ENCODE measurements around the gene CNTNAP2.

Gene CNTNAP2

DNA sequence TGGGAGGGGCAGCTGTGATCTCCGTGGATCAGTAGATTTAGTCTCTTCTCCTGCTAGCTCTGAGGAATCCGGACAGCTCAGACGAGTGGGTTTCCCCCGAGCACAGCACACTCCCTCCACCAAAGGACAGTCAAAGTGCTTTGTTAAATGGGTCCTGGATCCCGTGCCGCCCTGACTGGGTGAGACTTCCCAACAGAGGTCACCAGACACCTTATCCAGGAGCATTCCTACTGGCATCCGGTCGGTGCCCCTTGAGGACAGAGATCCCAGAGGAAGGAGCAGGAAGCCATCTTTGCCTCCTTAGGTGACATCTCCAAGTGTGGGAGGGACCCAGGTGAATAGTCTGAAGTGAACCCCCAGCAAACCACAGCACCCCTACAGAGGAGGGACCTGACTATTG is 1148.9 kb downstream of the CNTNAP2 start:
- DNase-seq (ENCODE audit: low read depth): no peak

DNA sequence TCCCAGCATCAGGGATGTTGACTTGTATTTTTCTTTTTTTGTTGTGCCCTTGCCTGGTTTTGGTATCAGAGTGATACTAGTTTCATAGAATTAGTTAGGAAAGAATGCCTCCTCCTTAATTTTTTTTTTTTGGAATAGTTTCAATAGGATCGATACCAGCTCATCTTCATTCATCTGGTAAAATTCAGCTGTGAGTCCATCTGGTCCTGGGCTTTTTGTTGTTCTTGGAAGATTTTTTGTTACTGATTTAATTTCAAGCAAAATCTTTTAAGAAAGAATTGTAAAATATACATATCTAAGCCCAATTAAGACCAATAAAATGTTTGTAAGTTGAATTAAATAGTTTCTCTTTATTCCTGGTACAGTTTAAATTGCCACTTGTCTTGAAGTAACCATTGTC is 1159.5 kb downstream of the CNTNAP2 start:
- no peak for DNase-seq (ENCODE audit: low read depth)

DNA sequence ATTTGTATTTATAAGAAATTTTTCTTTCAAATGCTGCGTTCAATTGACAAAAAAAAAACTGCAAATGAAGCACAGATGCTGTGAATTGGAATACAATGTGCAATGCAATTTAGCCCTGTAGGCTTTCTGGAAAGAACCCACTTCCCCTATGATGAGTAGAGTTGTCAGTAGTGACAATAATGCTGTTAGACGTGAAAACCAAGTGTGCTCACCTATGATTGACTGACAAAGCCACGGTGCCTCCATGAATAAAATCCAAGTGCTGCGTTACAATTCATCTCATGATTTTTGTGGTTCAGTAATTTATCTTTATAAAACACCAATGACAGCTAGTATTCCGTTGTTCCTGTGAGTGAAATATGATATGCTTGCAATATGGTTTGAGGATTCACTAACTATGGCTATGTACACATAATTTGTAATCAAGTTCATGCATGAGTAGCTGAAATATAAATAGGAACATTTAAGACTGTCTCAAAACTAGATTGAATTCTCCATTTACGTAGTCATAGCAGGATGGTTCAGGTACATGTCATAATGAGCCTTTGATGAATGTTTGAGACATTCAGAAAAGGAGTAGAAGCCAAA is 1160.3 kb downstream of the CNTNAP2 start:
- no peak for DNase-seq (ENCODE audit: low read depth)

DNA sequence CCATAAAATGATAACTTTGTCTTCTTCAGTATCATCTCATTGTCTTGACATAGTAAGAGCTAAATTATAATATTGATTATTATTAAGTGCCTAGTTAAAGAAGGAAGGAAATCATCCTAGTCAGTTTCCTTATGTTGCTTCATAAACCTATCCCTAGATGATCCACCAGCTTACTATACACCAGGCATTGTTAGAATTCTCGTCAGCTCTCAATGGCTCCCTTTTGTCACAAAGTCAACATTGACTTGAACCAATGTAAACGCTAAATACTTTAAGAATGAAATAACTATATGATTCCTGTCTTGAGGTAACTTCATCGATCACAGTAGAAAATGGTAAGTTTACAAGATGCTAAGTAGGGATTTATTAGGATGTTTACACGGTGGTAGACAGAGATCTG is 1162.9 kb downstream of the CNTNAP2 start:
- no peak for DNase-seq (ENCODE audit: low read depth)

DNA sequence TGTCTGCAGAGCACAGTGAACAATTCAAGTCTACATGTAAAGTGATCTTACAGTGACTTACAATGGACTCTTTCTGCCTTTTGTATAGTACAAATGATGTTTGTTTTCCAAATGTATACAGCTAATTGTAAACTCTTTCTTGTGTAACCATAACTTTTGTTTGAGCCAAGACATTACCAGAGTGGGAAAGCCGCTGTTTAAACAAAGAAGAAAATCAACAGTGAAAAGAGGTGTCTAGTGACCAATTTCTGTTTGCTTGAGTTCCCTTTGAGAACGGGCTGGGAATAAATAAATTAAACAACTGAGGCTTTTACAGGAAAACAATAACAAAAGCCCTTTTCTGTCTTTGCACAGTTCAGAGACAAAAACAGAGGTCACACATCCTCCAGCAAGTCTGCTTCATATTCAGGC is 1163.4 kb downstream of the CNTNAP2 start:
- DNase-seq (ENCODE audit: low read depth): no peak

DNA sequence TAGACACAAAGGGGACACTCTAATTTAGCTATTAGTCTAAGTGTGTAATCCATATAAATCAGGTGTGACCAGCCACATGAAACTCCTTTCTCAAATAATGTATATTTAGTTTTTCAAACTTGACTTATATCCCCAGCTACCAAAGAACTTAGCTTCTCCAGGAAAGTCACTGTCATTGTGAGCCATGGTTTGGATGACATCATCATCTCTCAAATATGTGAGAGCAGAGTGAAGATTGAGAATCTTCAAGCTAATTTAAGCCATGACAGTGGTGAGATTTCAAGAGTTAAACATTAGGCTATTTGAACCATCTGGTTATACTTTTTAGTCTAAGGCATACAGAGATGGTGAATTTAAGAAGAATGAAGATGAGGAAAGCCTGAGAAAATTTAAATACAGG is 1165.6 kb downstream of the CNTNAP2 start:
- DNase-seq (ENCODE audit: low read depth): no peak

DNA sequence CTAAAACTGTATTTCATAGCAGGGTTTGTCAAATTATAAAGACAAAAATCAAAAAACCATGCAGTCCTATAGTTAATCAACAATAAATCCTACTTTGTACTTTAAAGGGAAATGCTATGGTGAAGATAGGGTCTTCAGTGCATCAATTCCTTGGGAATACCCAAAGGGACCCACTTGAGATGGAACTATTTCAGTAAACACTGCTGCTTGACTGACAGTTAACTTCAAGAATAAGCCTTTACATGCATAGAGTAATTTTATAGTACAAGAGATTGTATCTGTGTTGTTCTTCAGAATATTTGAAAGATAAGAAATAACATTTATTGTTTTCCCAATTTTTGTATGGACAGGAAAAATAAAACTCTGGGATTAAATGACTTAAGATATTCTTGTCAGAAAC is 1179.6 kb downstream of the CNTNAP2 start:
- no peak for DNase-seq (ENCODE audit: low read depth)

DNA sequence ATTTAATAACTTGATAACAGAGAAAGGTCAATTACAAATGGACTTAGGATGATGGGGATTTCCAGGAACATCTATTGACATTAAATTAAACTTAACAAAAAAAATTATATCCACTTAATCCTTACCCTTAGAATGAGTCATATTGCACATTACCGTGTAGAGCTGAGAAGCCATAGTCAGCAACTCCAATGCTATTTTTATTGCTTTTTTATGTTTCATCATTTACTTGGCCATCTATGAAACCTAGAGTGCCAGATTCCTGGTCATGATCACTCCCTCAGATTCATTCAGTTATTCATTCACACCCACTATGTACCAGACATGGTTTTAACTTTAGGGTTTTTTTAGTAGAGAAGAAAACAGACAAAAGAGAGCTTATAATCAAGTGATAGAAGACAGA is 1180.4 kb downstream of the CNTNAP2 start:
- DNase-seq (ENCODE audit: low read depth): peak; percentile 72

DNA sequence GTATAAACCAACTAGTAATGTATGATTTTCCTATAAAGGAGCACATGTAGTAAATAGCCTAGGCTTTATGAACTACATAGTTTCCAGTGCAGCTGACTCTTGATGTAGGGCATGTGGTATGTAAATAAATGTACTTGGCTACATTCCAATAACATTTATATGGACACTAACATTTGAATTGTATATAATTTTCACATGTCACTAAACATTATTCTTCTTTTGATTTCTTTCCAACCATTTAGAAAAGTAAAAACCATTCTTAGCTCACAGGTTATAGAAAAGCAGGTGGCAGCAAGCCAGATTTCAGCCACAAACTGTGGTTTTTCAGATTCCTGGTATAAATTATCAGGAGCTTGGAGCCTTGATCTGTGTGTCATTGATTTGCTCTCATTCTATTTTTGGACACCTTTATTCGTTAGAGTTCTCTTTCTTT is 1182.0 kb downstream of the CNTNAP2 start:
- DNase-seq (ENCODE audit: low read depth): no peak

DNA sequence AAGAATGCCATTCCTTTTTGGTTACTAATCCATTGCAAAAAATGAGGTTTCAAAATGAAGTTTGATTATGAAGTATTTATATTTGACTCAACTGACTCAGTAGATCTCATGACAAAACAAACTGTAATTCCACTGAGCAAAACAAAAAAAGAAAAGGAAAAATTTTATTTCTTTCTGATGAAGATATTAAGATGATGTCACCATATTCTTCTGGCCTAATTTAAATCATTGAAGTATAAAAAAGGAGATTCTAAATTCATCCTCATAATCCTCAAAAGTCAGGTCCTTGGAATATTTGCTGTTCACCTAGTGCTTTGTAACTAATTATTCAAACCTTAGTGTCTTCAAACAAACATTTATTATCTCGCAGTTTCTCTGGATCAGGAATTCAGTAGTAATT is 1183.7 kb downstream of the CNTNAP2 start:
- no peak for DNase-seq (ENCODE audit: low read depth)

DNA sequence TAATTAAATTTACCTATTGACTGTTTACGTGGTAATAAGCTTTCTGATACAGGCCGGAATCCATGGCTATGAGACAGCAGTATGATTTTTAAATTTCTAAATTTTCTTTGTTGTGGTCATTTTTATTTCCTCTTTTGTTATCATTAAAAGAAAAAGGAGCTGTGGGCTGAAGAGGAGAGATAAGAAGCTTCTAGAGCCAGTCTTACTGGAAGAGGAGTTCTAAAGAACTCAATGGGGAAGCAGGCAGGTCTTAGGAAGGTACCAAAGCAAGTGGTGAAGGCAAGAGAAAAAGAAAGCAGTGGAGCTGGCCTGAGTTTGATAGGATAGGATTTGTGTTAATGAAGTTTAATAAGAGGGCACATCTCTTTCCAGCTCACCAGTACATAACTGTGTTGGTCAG is 1187.8 kb downstream of the CNTNAP2 start:
- DNase-seq (ENCODE audit: low read depth): no peak

DNA sequence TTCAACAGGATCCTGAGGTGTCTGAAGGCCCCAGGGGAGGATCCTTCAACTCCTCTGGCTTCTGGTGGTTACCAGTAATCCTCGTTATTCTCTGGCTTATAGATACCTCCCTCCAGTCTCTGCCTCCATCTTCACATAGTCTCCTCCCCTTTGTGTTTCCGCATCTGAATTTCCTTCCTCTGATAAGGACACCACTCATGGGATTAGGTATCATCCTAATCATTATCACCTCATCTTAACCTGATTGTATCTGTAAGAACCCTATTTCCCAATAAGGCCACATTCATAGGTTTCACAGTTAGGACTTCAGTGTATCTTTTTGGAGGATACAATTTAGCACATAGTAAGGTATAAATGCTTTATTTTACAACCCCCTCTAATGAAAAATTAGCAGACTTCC is 1189.2 kb downstream of the CNTNAP2 start:
- DNase-seq (ENCODE audit: low read depth): no peak

DNA sequence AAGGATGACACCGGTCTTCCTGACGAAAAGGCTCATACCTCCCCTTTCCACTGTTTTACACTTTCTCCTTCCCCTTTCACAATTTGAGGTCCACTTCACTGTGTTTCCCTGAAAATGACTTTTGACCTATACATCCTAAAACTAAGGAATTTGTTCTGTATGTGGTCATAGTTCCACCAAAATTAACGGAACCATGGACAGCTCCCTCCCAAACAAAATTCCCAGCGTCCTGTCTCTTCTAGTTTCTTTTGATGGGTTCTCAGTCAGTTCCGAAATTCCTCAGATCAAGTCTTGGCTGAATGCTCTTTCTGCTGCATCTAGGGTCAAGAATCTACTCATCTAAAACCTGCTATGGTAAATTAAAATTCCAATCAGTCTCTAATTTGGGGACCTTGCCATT is 1191.9 kb downstream of the CNTNAP2 start:
- peak; percentile 0 for DNase-seq (ENCODE audit: low read depth)

DNA sequence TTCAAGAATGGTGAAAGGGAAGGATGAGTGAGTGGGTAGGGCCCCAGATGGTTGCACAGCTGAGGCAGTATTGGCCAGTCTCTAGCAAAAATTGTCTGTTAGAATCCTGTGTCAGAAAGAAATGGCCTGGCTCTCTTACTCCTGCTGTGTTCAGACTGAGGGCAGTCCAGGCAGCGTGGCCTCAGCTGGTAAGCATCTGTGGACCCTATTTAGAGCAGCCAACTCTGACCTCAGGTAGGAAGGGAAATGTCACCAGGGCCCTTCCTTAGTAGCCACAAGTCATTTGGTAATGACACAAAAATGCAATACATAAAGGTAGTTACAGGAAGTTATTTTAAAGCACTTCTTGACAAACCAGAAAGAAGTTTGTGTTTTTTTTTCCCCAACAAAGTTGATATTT is 1194.7 kb downstream of the CNTNAP2 start:
- DNase-seq (ENCODE audit: low read depth): no peak

DNA sequence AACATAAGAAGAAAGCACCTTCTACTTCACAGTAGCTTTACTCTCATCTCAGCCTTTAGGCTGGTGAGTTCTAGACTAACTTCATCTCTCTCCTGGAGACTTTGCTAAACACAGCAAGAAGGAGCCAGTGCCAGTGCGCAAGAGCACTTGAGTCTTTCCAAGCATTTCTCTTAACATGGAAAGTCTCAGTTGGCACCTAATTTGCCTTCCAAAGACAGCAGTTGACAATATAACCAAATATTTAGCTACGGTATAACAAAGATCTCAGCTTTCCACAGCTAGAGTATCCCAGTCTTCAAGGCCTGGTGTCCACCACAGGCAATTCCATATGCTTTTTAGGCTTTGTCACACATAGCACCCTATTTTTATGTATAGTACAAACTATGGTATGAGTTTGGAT is 1204.9 kb downstream of the CNTNAP2 start:
- DNase-seq (ENCODE audit: low read depth): no peak

DNA sequence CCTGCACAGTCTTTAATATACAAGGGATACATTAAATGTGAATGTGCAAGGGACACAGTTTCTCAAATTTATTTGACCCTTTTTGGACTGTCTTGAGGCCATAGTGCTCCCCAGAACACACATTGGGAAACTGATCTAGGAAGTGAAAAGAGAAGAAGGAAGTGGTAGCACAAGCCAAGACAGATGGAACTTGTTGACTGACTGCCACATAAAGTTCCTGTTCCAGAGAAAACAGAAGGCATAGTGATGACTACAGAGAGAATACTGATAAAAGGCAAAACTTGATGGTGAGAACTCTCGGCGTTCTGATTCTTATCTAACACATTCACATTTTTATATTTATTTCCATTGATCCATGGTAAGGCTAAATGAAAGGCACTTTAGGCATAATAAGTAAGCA is 1216.4 kb downstream of the CNTNAP2 start:
- no peak for DNase-seq (ENCODE audit: low read depth)

DNA sequence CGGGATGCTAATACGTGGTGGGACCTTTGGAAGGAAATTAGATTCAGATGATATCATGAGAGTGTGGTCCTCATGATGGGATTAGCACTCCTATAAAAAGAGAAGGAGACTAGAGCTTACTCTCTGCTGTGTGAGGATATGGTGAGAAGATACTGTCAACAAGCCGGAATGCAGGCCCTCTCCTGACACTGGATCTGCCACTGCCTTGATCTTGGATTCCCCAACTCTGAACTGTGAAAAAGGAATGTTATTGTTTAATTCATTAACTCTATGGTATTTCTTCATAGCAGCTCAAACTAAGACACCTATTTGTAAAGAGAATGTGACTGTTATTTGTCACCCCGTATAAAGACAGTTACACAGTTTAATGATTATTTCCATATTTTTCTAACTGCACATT is 1246.5 kb downstream of the CNTNAP2 start:
- DNase-seq (ENCODE audit: low read depth): no peak

DNA sequence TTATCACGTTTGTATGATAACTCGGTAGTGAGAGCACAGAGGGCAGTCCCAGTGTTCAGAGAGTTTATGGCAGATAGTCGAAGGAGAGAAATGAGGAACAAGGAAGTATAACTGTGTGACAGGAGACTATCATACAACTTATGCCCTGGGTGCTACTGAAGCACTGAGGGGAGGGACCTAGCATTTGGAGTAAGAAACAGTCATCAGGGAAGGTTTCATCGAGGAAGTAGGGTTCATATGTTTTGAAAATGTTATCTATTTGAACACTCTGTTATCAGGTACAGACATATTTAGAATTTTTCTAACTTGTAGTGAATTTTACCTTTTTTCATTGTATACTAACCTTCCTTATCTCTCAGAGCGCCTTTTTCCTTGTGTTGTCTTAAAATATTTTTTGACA is 1259.6 kb downstream of the CNTNAP2 start:
- no peak for DNase-seq (ENCODE audit: low read depth)

DNA sequence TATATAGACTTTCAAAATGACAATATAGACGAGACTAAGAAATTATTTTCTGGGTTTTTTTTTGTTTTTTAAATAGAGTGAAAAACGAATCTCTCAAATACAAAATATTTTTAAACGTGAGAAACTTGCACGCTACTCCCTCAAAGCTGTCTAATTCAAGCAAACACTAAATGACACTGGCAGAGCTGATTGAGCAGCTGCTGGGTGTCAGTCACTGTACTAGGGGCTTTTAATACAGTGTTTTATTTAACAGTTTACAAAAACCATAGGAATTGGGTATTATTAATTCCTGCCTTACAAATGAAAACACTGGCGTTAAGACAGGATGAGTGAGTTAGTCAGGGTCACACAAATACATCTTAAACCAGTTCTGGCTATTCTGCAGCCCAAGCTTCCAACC is 1264.3 kb downstream of the CNTNAP2 start:
- DNase-seq (ENCODE audit: low read depth): no peak

DNA sequence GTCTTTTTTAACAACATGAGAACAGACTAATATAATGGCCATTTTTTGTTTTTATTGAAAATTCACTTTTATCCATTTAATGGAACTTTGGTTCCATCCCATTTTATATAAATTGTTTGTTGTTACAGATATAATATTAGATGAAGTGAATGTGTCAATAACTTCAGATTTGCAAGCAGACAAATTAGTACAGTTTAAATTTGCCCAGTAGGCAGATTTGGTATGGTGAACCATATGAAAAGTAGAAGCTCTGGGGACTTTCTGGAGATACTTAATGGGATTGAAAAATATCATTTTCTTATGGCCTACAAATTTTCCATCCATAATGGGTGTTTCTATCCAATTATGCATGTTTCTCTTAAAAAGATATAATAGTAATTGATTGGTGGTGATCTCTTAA is 1277.7 kb downstream of the CNTNAP2 start:
- no peak for DNase-seq (ENCODE audit: low read depth)

DNA sequence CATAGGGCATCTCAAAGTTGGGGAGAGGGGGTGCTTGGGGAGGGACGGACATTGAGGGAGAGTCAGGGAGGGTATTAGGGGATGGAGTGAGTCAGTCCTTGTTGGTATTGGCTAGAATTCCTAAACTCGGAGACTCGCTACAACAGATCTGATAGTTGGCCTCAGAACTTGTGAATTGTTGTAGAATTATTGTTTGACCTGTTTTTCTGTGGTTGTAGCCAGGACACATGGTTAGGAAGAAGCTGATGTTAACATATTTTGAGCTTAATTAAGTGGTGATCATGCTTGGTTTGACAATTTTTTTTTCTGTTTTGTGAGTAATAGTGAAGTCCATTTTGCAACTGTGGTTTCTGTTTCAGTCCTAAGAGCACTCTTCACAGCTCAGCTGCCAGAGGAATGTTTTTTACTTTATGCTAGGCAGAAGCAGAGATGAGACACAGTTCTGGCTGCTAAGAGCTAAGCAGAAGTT is 1283.7 kb downstream of the CNTNAP2 start:
- peak; percentile 77 for DNase-seq (ENCODE audit: low read depth)

DNA sequence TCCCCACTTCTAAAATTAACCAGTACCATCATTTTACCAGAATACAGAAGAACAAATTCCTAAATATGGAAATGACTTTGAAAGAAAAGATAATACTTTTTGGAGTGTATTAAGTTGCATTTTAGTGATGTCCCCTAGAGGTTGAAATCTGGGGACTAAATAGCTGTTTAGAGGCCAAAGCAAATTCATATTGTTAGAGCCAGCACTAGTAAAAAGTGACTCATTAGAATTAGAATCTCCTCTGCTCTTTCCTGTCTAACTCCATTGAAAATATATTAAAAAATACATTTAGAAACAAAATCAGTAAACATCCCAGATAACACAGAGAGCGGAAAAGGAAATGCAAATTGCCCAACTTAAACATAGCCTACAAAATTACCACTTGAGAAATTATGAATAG is 1284.3 kb downstream of the CNTNAP2 start:
- no peak for DNase-seq (ENCODE audit: low read depth)

DNA sequence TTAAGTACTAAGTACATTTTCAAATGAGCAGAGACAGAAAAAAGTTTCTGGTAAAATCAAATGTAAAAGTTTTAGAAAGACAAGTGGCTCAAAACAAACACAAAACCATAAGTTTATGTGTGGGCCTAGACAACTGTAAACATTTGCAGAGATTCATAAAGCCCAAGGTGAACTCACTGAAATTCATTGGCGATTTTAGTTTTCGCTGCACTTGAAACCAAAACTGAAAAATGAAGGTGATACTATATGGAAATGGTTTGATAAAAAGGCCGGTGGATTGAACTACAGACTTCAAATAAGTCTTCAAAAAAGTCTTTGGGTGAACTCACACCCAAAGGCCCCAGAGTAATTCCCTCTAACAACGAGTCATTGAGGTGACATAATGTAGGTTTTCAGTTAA is 1289.0 kb downstream of the CNTNAP2 start:
- no peak for DNase-seq (ENCODE audit: low read depth)

DNA sequence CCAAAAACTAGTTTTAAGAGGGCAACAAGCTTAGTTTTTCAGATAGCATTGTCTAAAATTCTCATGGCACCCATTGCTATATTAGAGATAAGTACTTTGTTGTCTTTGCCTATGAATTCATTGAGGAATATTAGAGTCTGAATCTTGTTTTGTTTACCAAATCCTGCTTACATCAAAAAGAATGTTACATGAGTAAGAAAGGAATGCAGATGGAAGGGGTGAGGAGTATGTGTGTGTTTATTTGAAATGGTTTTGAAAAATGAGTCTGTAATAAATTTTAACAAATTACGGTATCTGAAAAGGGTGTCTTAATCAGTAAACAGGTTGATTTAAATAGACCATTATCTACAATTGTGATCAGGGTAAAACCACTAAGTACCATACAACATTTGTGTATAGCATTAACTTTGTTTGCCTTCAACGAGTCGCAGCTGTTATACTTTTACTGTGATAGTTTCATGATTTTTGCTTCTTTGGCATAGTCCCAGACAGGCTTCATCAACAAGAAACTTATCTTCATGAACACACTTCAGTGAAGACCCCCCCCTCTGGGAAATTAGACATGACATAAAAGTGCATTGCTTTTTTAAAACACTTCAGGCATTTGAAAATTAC is 1290.0 kb downstream of the CNTNAP2 start:
- no peak for DNase-seq (ENCODE audit: low read depth)

Data from stromal cell of bone marrow (primary cell).